ENCODE measurements around the gene RNF8. TPM values are rescaled to one million over a fixed set of nuclear protein-coding genes. Genes with fewer than 3 reads are reported as not detected.
A peak's percentile ranks its signal among the peaks of the same experiment; 100 is the strongest.

The RNF8 gene
- total and polyA plus RNA-seq, 8 donors, result 8.7 to 46.0 (median 15.3) TPM

- peaks cover 7 to 34% (median 19%) of the 10 kb centered on the region in 4 donors for H3K4me1 ChIP-seq
- DNase-seq, result no peak
- H3K27ac ChIP-seq, result no peak overlapping the region
- peaks cover 0 to 22% (median 20%) of the 10 kb centered on the region in 4 donors for H3K36me3 ChIP-seq
- H3K27me3 ChIP-seq, result no peaks in the 10 kb centered on the region
- TF ChIP-seq CTCF (IDR thresholded peaks at IDR 0.05) (no peak), EP300 (IDR thresholded peaks at IDR 0.05) (no peak), POLR2A (IDR thresholded peaks at IDR 0.05) (no peak), POLR2AphosphoS5 (IDR thresholded peaks at IDR 0.05) (no peak)
- intact Hi-C loops (cut with DNase I; ENCODE audit: low total_unique reads), result no loop called here
- no peaks in the 10 kb centered on the region for H3K9me3 ChIP-seq
- WGBS, 5 donors, result 19 to 55% (median 29%) methylated on average over 1 of the region's 1 CpG
- H3K4me3 ChIP-seq, result no peak overlapping the region
These were observed 3.5 kb downstream of the RNF8 start for GRCh38 chr6:37357288-37357687.

GRCh38 chr6:37357860-37358259 lies 4.1 kb downstream of the RNF8 start:
- no peak overlapping the region for H3K27ac ChIP-seq
- H3K4me3 ChIP-seq, result no peak overlapping the region
- peaks cover 0 to 28% (median 24%) of the 10 kb centered on the region in 4 donors for H3K36me3 ChIP-seq
- no peak for DNase-seq
- H3K27me3 ChIP-seq, result no peaks in the 10 kb centered on the region
- TF ChIP-seq CTCF (IDR thresholded peaks at IDR 0.05) (no peak), EP300 (IDR thresholded peaks at IDR 0.05) (no peak), POLR2AphosphoS5 (IDR thresholded peaks at IDR 0.05) (no peak), POLR2A (IDR thresholded peaks at IDR 0.05) (no peak)
- 48 to 68% (median 64%) methylated on average over 2 of the region's 2 CpGs for WGBS, 5 donors
- H3K9me3 ChIP-seq, result no peaks in the 10 kb centered on the region
- H3K4me1 ChIP-seq, result peaks cover 7 to 34% (median 19%) of the 10 kb centered on the region in 4 donors
- intact Hi-C loops (cut with DNase I; ENCODE audit: low total_unique reads), result no loop called here

GRCh38 chr6:37359039-37359438 lies 5.3 kb downstream of the RNF8 start:
- 72 to 87% (median 81%) methylated on average over 3 of the region's 3 CpGs for WGBS, 5 donors
- H3K4me3 ChIP-seq, result no peak overlapping the region
- intact Hi-C loops (cut with DNase I; ENCODE audit: low total_unique reads), result no loop called here
- peaks cover 7 to 27% (median 15%) of the 10 kb centered on the region in 4 donors for H3K4me1 ChIP-seq
- no peaks in the 10 kb centered on the region for H3K27me3 ChIP-seq
- DNase-seq, result no peak
- H3K36me3 ChIP-seq, result peaks cover 0 to 37% (median 32%) of the 10 kb centered on the region in 4 donors
- TF ChIP-seq POLR2A (IDR thresholded peaks at IDR 0.05), result no peak
- H3K27ac ChIP-seq, result no peak overlapping the region
- H3K9me3 ChIP-seq, result no peaks in the 10 kb centered on the region

GRCh38 chr6:37362101-37362828 lies 8.5 kb downstream of the RNF8 start:
- H3K4me3 ChIP-seq, result no peak overlapping the region
- H3K27ac ChIP-seq, result no peak overlapping the region
- DNase-seq, result no peak
- 61 to 79% (median 65%) methylated on average over 2 of the region's 2 CpGs for WGBS, 5 donors
- no peaks in the 10 kb centered on the region for H3K9me3 ChIP-seq
- H3K36me3 ChIP-seq, result peaks cover 0 to 48% (median 35%) of the 10 kb centered on the region in 4 donors
- intact Hi-C loops (cut with DNase I; ENCODE audit: low total_unique reads), result no loop called here
- H3K4me1 ChIP-seq, result peaks cover 10 to 27% (median 23%) of the 10 kb centered on the region in 4 donors
- no peak for TF ChIP-seq POLR2AphosphoS5 (IDR thresholded peaks at IDR 0.05)
- no peak for TF ChIP-seq POLR2A (IDR thresholded peaks at IDR 0.05)
- TF ChIP-seq CTCF (IDR thresholded peaks at IDR 0.05), result no peak
- TF ChIP-seq EP300 (IDR thresholded peaks at IDR 0.05), result no peak
- no peaks in the 10 kb centered on the region for H3K27me3 ChIP-seq

- Histone ChIP-seq H3K4me3 (no peak overlapping the region), H3K9me3 (no peaks in the 10 kb centered on the region), H3K27ac (peak overlapping the region in 4 of 5 donors; percentile 14 to 38 (median 25)), H3K27me3 (no peaks in the 10 kb centered on the region), H3K36me3 (peaks cover 4 to 66% (median 54%) of the 10 kb centered on the region in 4 donors), H3K4me1 (peaks cover 16 to 50% (median 30%) of the 10 kb centered on the region in 4 donors)
- intact Hi-C loops (cut with DNase I; ENCODE audit: low total_unique reads), result no loop called here
- DNase-seq, result peak in 1 of 2 donors; percentile 40
- WGBS, 5 donors, result 19 to 32% (median 22%) methylated on average over 2 of the region's 2 CpGs
- TF ChIP-seq CTCF (IDR thresholded peaks at IDR 0.05), result peak in 1 of 7 experiments; percentile 35
- TF ChIP-seq POLR2AphosphoS5 (IDR thresholded peaks at IDR 0.05), result no peak
- TF ChIP-seq EP300 (IDR thresholded peaks at IDR 0.05), result no peak
- TF ChIP-seq POLR2A (IDR thresholded peaks at IDR 0.05), result no peak
These were observed 12.0 kb downstream of the RNF8 start for GRCh38 chr6:37365791-37366190.
